Esophagus muscularis mucosa (tissue), 4 donors: ENCODE data around the gene ECHDC1.

Experiments
- CTCF ChIP-seq, 3 experiments: fragments of 200-600 bp in 2 of 3; fragments of 450-650 bp in 1 of 3; sonication (generic) in 2 of 3; IDR thresholded peaks; one replicate each; pipeline ENCODE4 v1.5.1; 2017 to 2019; ENCODE audit warnings: antibody characterized with exemption in 3 of 3, mild to moderate bottlenecking in 2 of 3, moderate library complexity in 1 of 3
- EP300 ChIP-seq: sonication (generic); formaldehyde crosslinking; IDR thresholded peaks from one replicate; pipeline ENCODE4 v1.6.1; 2017; ENCODE audit warnings: antibody characterized with exemption
- POLR2A ChIP-seq: fragments of 450-650 bp; IDR thresholded peaks from one replicate; pipeline ENCODE4 v1.6.1; 2017; ENCODE audit warnings: antibody characterized with exemption, moderate library complexity, mild to moderate bottlenecking, low read depth
- POLR2AphosphoS5 ChIP-seq, 2 donors: sonication (generic); formaldehyde crosslinking; IDR thresholded peaks; one replicate each; pipeline ENCODE4 v1.6.1; 2017; ENCODE audit warnings: antibody characterized with exemption in 2 of 2

GRCh38 chr6:127391094-127391953 lies 47.9 kb upstream of the ECHDC1 start:
- no peak for TF ChIP-seq POLR2A
- TF ChIP-seq EP300: no peak
- no peak for TF ChIP-seq CTCF (IDR thresholded peaks at IDR 0.05)
- TF ChIP-seq POLR2AphosphoS5 (IDR thresholded peaks at IDR 0.05): no peak
